HCT116 (cell line): ENCODE measurements around the gene LPIN1. TPM values are rescaled to one million over a fixed set of nuclear protein-coding genes. Genes with fewer than 3 reads are reported as not detected.

ENCODE experiments used
- ATAC-seq: fragments of 200-7000 bp; cut with Tn5 transposase; 2 replicates; pipeline ENCODE4 v1.9.1; 2020; ENCODE audit warnings: mild to moderate bottlenecking, moderate library complexity
- BruUV-seq: library from RNA; stranded (reverse); fragments of 400-500 nt; replicated peaks from 2 replicates; lab custom pipeline; 2021; lab: Mats Ljungman, UMichigan
- CTCF ChIA-PET: fragments of 300-600 bp; sonication (Branson Sonifier 250); formaldehyde crosslinking; loops from one replicate; lab custom pipeline; 2021; ENCODE audit warnings: antibody characterized with exemption; lab: Charles Lee
- POLR2A ChIA-PET: fragments of 300-600, 350-600 bp; sonication (Branson Sonifier 250); formaldehyde crosslinking; loops from one replicate; lab custom pipeline; 2021; ENCODE audit warnings: antibody characterized with exemption; lab: Charles Lee
- RAD21 ChIA-PET, 2 experiments: fragments of 300-600 bp; sonication (Branson Sonifier 250); formaldehyde crosslinking; loops; one replicate each; lab custom pipeline; 2023; ENCODE audit warnings: low total read pairs in 2 of 2; ENCODE audit not compliant: uncharacterized antibody in 2 of 2, unreplicated experiment in 2 of 2, low non-redundant PET in 1 of 2; lab: Charles Lee
- DNase-seq: peaks from one replicate; pipeline ENCODE4 v3.0.0-alpha.2; 2010; ENCODE audit warnings: low read depth, low spot score
- H2AFZ ChIP-seq: fragments of 200-600 bp; shearing (Covaris generic), sonication (generic); 2 replicates; pipeline ENCODE4 v1.6.1; 2017; ENCODE audit warnings: low read depth, mixed run types, mixed read lengths, antibody characterized with exemption, low read length; ENCODE audit not compliant: poor library complexity, severe bottlenecking
- H3K27ac ChIP-seq: 2 replicates; pipeline ENCODE4 v1.5.1; 2012; ENCODE audit warnings: low read depth, low read length
- H3K27me3 ChIP-seq: fragments of 200-600 bp; sonication (generic); 2 replicates; pipeline ENCODE4 v1.6.1; 2016; ENCODE audit warnings: mixed run types, low read length, mixed read lengths; ENCODE audit not compliant: insufficient read depth
- H3K36me3 ChIP-seq, 2 experiments: fragments of 200-500 bp in 1 of 2; fragments of 200-600 bp in 1 of 2; sonication (Bioruptor generic) in 1 of 2; sonication (generic) in 1 of 2; 2 replicates each; pipeline versions ENCODE4 v1.5.1 to v1.6.1; 2014 to 2016; ENCODE audit warnings: low read length in 2 of 2, inconsistent platforms in 1 of 2, mixed read lengths in 1 of 2, mixed run types in 1 of 2; ENCODE audit not compliant: insufficient read depth in 2 of 2, control insufficient read depth in 1 of 2
- H3K4me1 ChIP-seq, 2 experiments: fragments of 200-600 bp in 1 of 2; sonication (generic) in 1 of 2; 2 replicates each; pipeline versions ENCODE4 v1.5.1 to v1.6.1; 2012 to 2017; ENCODE audit warnings: low read length in 2 of 2, inconsistent platforms in 1 of 2, mild to moderate bottlenecking in 1 of 2, mixed read lengths in 1 of 2, mixed run types in 1 of 2, moderate library complexity in 1 of 2; ENCODE audit not compliant: insufficient read depth in 2 of 2, control insufficient read depth in 1 of 2
- H3K4me2 ChIP-seq: fragments of 200-600 bp; sonication (generic); 2 replicates; pipeline ENCODE4 v1.6.1; 2017; ENCODE audit warnings: mixed run types, low read length, mixed read lengths
- H3K4me3 ChIP-seq, 2 experiments: fragments of 200-600 bp in 1 of 2; sonication (generic) in 1 of 2; replicated peaks in 1 of 2; 2 replicates each; pipeline ENCODE4 v1.5.1; 2011 to 2016; ENCODE audit warnings: low read length in 2 of 2, control low read depth in 1 of 2, low read depth in 1 of 2, mild to moderate bottlenecking in 1 of 2, mixed read lengths in 1 of 2, mixed run types in 1 of 2
- H3K79me2 ChIP-seq: fragments of 200-600 bp; sonication (generic); 2 replicates; pipeline ENCODE4 v1.6.1; 2017; ENCODE audit warnings: mild to moderate bottlenecking, mixed run types, low read length, moderate library complexity, mixed read lengths; ENCODE audit not compliant: insufficient read depth
- H3K9ac ChIP-seq: fragments of 200-600 bp; sonication (generic); 2 replicates; pipeline ENCODE4 v1.6.1; 2016; ENCODE audit warnings: low read length, mixed read lengths
- H3K9me2 ChIP-seq: fragments of 200-600 bp; sonication (generic), shearing (Covaris generic); 2 replicates; pipeline ENCODE4 v1.6.1; 2017; ENCODE audit warnings: mixed run types, mild to moderate bottlenecking, moderate library complexity; ENCODE audit not compliant: insufficient read depth
- H3K9me3 ChIP-seq, 2 experiments: fragments of 200-500 bp in 1 of 2; fragments of 200-600 bp in 1 of 2; sonication (Bioruptor generic) in 1 of 2; sonication (generic) in 1 of 2; 2 replicates each; pipeline ENCODE4 v1.6.1; 2014 to 2017; ENCODE audit warnings: low read length in 2 of 2, mixed read lengths in 2 of 2, inconsistent platforms in 1 of 2, low read depth in 1 of 2, mild to moderate bottlenecking in 1 of 2, mixed run types in 1 of 2, moderate library complexity in 1 of 2; ENCODE audit not compliant: control insufficient read depth in 1 of 2, insufficient read depth in 1 of 2
- H4K20me1 ChIP-seq: fragments of 200-600 bp; sonication (generic), shearing (Covaris generic); 2 replicates; pipeline ENCODE4 v1.6.1; 2017; ENCODE audit warnings: mixed run types, mild to moderate bottlenecking, moderate library complexity; ENCODE audit not compliant: insufficient read depth
- CBX3 ChIP-seq: IDR thresholded peaks from 2 replicates; pipeline ENCODE4 v1.6.1; 2012; ENCODE audit warnings: low read depth
- CEBPB ChIP-seq: IDR thresholded peaks from 2 replicates; pipeline ENCODE4 v1.6.1; 2012; ENCODE audit warnings: low read depth
- CTCF ChIP-seq, 3 experiments: fragments of 200-600 bp in 1 of 3; sonication (generic) in 1 of 3; IDR thresholded peaks in 2 of 3; conservative IDR thresholded peaks in 1 of 3; 2 replicates each; pipeline ENCODE4 v1.5.1; 2012 to 2017; ENCODE audit warnings: low read depth in 2 of 3, low read length in 2 of 3, antibody characterized with exemption in 1 of 3, borderline replicate concordance in 1 of 3, control low read depth in 1 of 3, mild to moderate bottlenecking in 1 of 3, mixed read lengths in 1 of 3, mixed run types in 1 of 3, moderate library complexity in 1 of 3; ENCODE audit not compliant: insufficient read depth in 1 of 3
- EZH2phosphoT487 ChIP-seq: fragments of 200-600 bp; IDR thresholded peaks from 2 replicates; pipeline ENCODE4 v1.6.1; 2018; ENCODE audit warnings: antibody characterized with exemption, borderline replicate concordance
- JUND ChIP-seq: IDR thresholded peaks from 2 replicates; pipeline ENCODE4 v1.6.1; 2012
- MAX ChIP-seq: IDR thresholded peaks from 2 replicates; pipeline ENCODE4 v1.6.1; 2012
- POLR2A ChIP-seq: IDR thresholded peaks from 2 replicates; pipeline ENCODE4 v1.7.0; 2011; ENCODE audit warnings: borderline replicate concordance; ENCODE audit not compliant: insufficient read depth, insufficient read length; ENCODE audit errors: extremely low read depth
- POLR2AphosphoS5 ChIP-seq: IDR thresholded peaks from 2 replicates; pipeline ENCODE4 v1.6.1; 2011; ENCODE audit warnings: mild to moderate bottlenecking, low read depth, low read length, moderate library complexity
- RAD21 ChIP-seq: IDR thresholded peaks from 2 replicates; pipeline ENCODE4 v1.6.1; 2012; ENCODE audit warnings: low read depth, mild to moderate bottlenecking
- SIN3A ChIP-seq: IDR thresholded peaks from 2 replicates; pipeline ENCODE4 v1.6.1; 2012; ENCODE audit warnings: low read depth
- SRF ChIP-seq: IDR thresholded peaks from 2 replicates; pipeline ENCODE4 v1.6.1; 2012; ENCODE audit warnings: low read depth
- TCF7L2 ChIP-seq: IDR thresholded peaks from 2 replicates; pipeline ENCODE4 v1.7.0; 2011; ENCODE audit warnings: borderline replicate concordance, inconsistent platforms; ENCODE audit not compliant: insufficient read depth, insufficient read length; ENCODE audit errors: extremely low read depth
- ZFX ChIP-seq: fragments of 450-650 bp; IDR thresholded peaks from 2 replicates; pipeline ENCODE4 v1.6.1; 2017
- ZNF274 ChIP-seq: fragments of 200-500 bp; sonication (Bioruptor generic); IDR thresholded peaks from 2 replicates; pipeline ENCODE4 v1.6.1; 2014; ENCODE audit warnings: mild to moderate bottlenecking, low read depth, low read length, inconsistent platforms
- intact Hi-C: fragments of 100-400 bp; cut with micrococcal nuclease; formaldehyde crosslinking; loops from 2 replicates; pipeline ENCODE4 v1.10.0; 2022
- total RNA-seq: library from RNA; stranded (reverse); gene quantifications from one replicate; pipeline ENCODE4 v1.2.1, GENCODE V29; 2021; ENCODE audit not compliant: unreplicated experiment

The LPIN1 gene
- total RNA-seq, 1 experiment from 2014 or later: 16.7 TPM

GRCh38 chr2:11742702-11743357, 3.6 kb upstream of the LPIN1 start (continued):
- TF ChIP-seq JUND: no peak
- TF ChIP-seq CBX3: no peak
- no peak for TF ChIP-seq CTCF (IDR thresholded peaks at IDR 0.05 in 2 of 3, conservative IDR thresholded peaks at IDR 0.05 in 1 of 3; ENCODE audit: borderline replicate concordance in 1 of 3, insufficient read depth in 1 of 3, low read depth in 2 of 3, low read length in 2 of 3)
- no peak for TF ChIP-seq CEBPB
- no peak for TF ChIP-seq POLR2A
- no peak for TF ChIP-seq MAX
- no peak for TF ChIP-seq POLR2AphosphoS5
- TF ChIP-seq TCF7L2: no peak
- TF ChIP-seq EZH2phosphoT487: no peak
- no peak for TF ChIP-seq ZNF274
- TF ChIP-seq ZFX: no peak
- no peak for TF ChIP-seq SRF

GRCh38 chr2:11743366-11743765, 3.1 kb upstream of the LPIN1 start:
- Histone ChIP-seq H3K4me3 (peak overlapping the region in 1 of 2 experiments; percentile 60; a peak in 1 of 4 replicates), H3K36me3 (no peaks in the 10 kb centered on the region), H2AFZ (no peak overlapping the region), H3K27me3 (no peaks in the 10 kb centered on the region), H3K9me2 (no peaks in the 10 kb centered on the region), H3K4me1 (peaks cover 54 to 71% of the 10 kb centered on the region in 2 experiments), H3K9ac (0 out of 2 replicates have a peak overlapping the region, but pooled peaks have one; percentile 12), H3K9me3 (no peaks in the 10 kb centered on the region), H4K20me1 (no peaks in the 10 kb centered on the region), H3K4me2 (peak overlapping the region; percentile 86), H3K27ac (peak overlapping the region; percentile 19), H3K79me2 (peaks cover 11% of the 10 kb centered on the region; the same call in 1 of the 2 replicates)
- ATAC-seq (no peak), DNase-seq (no peak)
- intact Hi-C loops: no loop called here
- TF ChIP-seq RAD21: no peak
- no peak for TF ChIP-seq SIN3A
- no peak for TF ChIP-seq CBX3
- BruUV-seq: no TSS peak
- POLR2A ChIA-PET: interaction anchor here (1.0 kb wide), 1 partner anchor 11 kb away, joined by 3 read pairs; no protein-coding TSS in a partner anchor
- RAD21 ChIA-PET: interaction anchor here in 1 of 2 experiments (0.6 kb wide), 1 partner anchor 9 kb away, joined by 3 read pairs; no protein-coding TSS in a partner anchor
- CTCF ChIA-PET: interaction anchor here (1.0 to 2.8 kb wide), 7 partner anchors 8 to 55 kb away, joined by 3 to 20 read pairs (median 10); no protein-coding TSS in a partner anchor
